Endothelial cell of umbilical vein (primary cell): ENCODE data around the gene KLF17.

Experiments used
- EZH2 ChIP-seq: IDR thresholded peaks from 2 replicates; pipeline ENCODE4 v1.6.1; 2012; ENCODE audit warnings: borderline replicate concordance, low read depth, mild to moderate bottlenecking, moderate library complexity, low read length, inconsistent platforms; ENCODE audit not compliant: severe bottlenecking
- FOS ChIP-seq: IDR thresholded peaks from 2 replicates; pipeline ENCODE4 v1.6.1; 2011; ENCODE audit warnings: mild to moderate bottlenecking, low read length, moderate library complexity, borderline replicate concordance; ENCODE audit not compliant: insufficient read depth
- GATA2 ChIP-seq: IDR thresholded peaks from 2 replicates; pipeline ENCODE4 v1.7.0; 2011; ENCODE audit warnings: low read depth, mild to moderate bottlenecking, moderate library complexity, mixed read lengths, low read length; ENCODE audit not compliant: insufficient read length, insufficient read depth
- JUN ChIP-seq: IDR thresholded peaks from 2 replicates; pipeline ENCODE4 v1.6.1; 2011; ENCODE audit warnings: borderline replicate concordance, low read depth; ENCODE audit not compliant: insufficient read length, insufficient read depth
- MYC ChIP-seq: IDR thresholded peaks from one replicate; pipeline ENCODE4 v1.6.1; 2011; ENCODE audit warnings: mild to moderate bottlenecking, low read depth, low read length
- POLR2A ChIP-seq: IDR thresholded peaks from 2 replicates; pipeline ENCODE4 v1.6.1; 2012; ENCODE audit warnings: low read depth, mild to moderate bottlenecking, control low read depth, low read length
- POLR2AphosphoS5 ChIP-seq: IDR thresholded peaks from 2 replicates; pipeline ENCODE4 v1.6.1; 2012; ENCODE audit warnings: low read depth, mild to moderate bottlenecking, control low read depth, low read length, moderate library complexity; ENCODE audit not compliant: insufficient read depth
- TF ChIP-seq, protein P1 (sequence below), 2 donors: IDR thresholded peaks; 1 replicate in 1 of 2; 2 replicates in 1 of 2; pipeline ENCODE4 v1.5.1; 2011; ENCODE audit warnings: low read length in 2 of 2, mild to moderate bottlenecking in 2 of 2, moderate library complexity in 2 of 2, control low read depth in 1 of 2, inconsistent platforms in 1 of 2, low read depth in 1 of 2; ENCODE audit not compliant: insufficient read depth in 1 of 2; ENCODE audit errors: extremely low read depth in 1 of 2
- TF ChIP-seq, protein P2 (sequence below): IDR thresholded peaks from 2 replicates; pipeline ENCODE4 v1.6.1; 2011; ENCODE audit not compliant: insufficient read depth, insufficient read length

DNA sequence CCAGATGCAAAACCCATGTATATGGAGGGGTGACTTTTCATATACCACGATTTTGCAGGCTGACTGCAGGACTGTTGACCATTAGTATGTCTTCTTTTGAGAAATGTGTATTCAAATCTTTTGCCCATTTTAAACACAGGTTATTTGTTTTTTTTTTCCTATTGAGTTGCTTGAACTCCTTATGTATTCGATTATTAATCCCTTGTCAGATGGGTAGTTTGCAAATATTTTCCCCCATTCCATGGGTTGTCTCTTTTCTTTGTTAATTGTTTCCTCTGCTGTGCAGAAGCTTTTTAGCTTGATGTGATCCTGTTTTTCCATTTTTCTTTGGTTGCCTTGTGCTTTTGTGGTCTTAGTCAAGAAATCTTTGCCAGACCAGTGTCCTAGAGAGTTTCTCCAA is 24.6 kb upstream of the KLF17 start:
- TF ChIP-seq, protein P1, sequence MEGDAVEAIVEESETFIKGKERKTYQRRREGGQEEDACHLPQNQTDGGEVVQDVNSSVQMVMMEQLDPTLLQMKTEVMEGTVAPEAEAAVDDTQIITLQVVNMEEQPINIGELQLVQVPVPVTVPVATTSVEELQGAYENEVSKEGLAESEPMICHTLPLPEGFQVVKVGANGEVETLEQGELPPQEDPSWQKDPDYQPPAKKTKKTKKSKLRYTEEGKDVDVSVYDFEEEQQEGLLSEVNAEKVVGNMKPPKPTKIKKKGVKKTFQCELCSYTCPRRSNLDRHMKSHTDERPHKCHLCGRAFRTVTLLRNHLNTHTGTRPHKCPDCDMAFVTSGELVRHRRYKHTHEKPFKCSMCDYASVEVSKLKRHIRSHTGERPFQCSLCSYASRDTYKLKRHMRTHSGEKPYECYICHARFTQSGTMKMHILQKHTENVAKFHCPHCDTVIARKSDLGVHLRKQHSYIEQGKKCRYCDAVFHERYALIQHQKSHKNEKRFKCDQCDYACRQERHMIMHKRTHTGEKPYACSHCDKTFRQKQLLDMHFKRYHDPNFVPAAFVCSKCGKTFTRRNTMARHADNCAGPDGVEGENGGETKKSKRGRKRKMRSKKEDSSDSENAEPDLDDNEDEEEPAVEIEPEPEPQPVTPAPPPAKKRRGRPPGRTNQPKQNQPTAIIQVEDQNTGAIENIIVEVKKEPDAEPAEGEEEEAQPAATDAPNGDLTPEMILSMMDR (IDR thresholded peaks at IDR 0.05; ENCODE audit: extremely low read depth in 1 of 2, insufficient read depth in 1 of 2, low read depth in 1 of 2, low read length in 2 of 2) = no peak
- TF ChIP-seq, protein P2, sequence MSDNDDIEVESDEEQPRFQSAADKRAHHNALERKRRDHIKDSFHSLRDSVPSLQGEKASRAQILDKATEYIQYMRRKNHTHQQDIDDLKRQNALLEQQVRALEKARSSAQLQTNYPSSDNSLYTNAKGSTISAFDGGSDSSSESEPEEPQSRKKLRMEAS = no peak
- TF ChIP-seq MYC = no peak
- TF ChIP-seq POLR2A = no peak
- TF ChIP-seq EZH2 = no peak
- no peak for TF ChIP-seq POLR2AphosphoS5
- TF ChIP-seq JUN = no peak
- TF ChIP-seq GATA2 = no peak
- no peak for TF ChIP-seq FOS
